ENCODE data around the gene LBX2. TPM values are rescaled to one million over a fixed set of nuclear protein-coding genes. Genes with fewer than 3 reads are reported as not detected.

LBX2 gene
- total and polyA plus RNA-seq, 10 of the 15 experiments (the other 5 are each of a cell fraction or from before 2014, with no cell fraction given), result 0.08 to 4.0 (median 0.27) TPM

DNA sequence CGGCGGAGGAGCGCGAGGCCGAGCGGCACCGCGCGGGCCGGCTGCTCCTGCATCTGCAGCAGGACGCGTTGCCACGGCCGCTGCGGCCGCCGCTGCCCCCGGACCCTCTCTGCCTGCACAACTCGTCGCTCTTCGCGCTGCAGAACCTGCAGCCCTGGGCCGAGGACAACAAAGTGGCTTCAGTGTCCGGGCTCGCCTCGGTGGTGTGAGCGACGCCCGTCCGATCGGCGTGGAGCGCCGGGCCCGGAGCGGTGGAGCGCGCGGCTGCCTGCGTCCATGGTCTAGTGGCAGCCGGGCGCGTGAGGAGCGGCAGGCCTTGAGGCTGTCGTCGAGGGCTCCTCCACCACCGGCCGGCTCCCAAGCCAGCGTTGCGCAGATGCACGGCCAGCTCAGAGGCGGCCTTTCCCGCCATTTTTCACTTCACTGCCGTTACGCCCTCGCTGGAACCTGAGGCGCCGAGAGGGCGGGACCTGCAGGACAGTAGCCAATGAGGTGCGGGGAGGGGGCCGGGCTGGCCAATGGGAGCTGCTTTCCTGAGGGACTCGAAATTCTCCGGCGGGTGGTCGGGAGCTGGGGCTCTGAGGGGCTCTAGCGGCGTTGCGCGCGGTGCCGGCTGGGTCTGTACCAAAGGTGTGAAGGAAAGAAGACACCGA is 16.7 kb upstream of the LBX2 start:
- peaks cover 13% of the 10 kb centered on the region; the same call in 1 of the 2 replicates for H3K4me1 ChIP-seq (ENCODE audit: control insufficient read depth, insufficient read depth, low read length)
- no TSS peak for BruUV-seq (replicated peaks)
- SMC1A ChIA-PET (ENCODE audit: uncharacterized antibody, unreplicated experiment), result interaction anchor here (1.5 kb wide), 1 partner anchor 15 kb away, joined by 3 read pairs; no protein-coding TSS in a partner anchor
- peak overlapping the region; percentile 31; the same call in 1 of the 2 replicates for H3K4me3 ChIP-seq
- H3K4me2 ChIP-seq (ENCODE audit: control insufficient read depth, insufficient read depth), result peak overlapping the region; percentile 96
- ATAC-seq (peak; percentile 70), FAIRE-seq (no peak), DNase-seq (ENCODE audit: low read depth, low spot score) (no peak)
- no peaks in the 10 kb centered on the region for H4K20me1 ChIP-seq (ENCODE audit: control insufficient read depth, insufficient read depth)
- POLR2A ChIA-PET, result interaction anchor here (1.2 kb wide), 1 partner anchor 12 kb away, joined by 3 read pairs; no protein-coding TSS in a partner anchor
- H3K9ac ChIP-seq (ENCODE audit: control insufficient read depth, insufficient read depth, low read length), result no peak overlapping the region
- in situ Hi-C loops (cut with MboI), result no loop called here
- 44% methylated on average over 50 of the region's 72 CpGs for WGBS (ENCODE audit: insufficient coverage, insufficient replicate concordance, low lambda C conversion rate, missing lambda C conversion rate)
- H3K36me3 ChIP-seq (ENCODE audit: control insufficient read depth in 2 of 2, insufficient read depth in 2 of 2, low read length in 1 of 2), result no peaks in the 10 kb centered on the region
- H2AFZ ChIP-seq (ENCODE audit: control insufficient read depth, low read depth, low read length), result peak overlapping the region; percentile 69
- no peak overlapping the region for H3K27ac ChIP-seq (ENCODE audit: control insufficient read depth, insufficient read depth)
- H3K9me3 ChIP-seq (replicated peaks; ENCODE audit: control insufficient read depth, insufficient read depth, low read length), result no peaks in the 10 kb centered on the region; the same call in 2 of the 3 replicates
- intact Hi-C loops (cut with micrococcal nuclease; ENCODE audit: unreplicated experiment), result no loop called here
- peaks cover 18 to 31% of the 10 kb centered on the region in 2 experiments for H3K27me3 ChIP-seq (replicated peaks in 1 of 2; ENCODE audit: control insufficient read depth in 2 of 2, insufficient read depth in 2 of 2, low read length in 1 of 2)
- RAD21 ChIA-PET (ENCODE audit: unreplicated experiment), result no interaction called here
- no peaks in the 10 kb centered on the region for H3K79me2 ChIP-seq (ENCODE audit: control insufficient read depth, insufficient read depth, low read length)
- CTCF ChIA-PET, result no interaction called here
- TF ChIP-seq CREB1 (IDR thresholded peaks at IDR 0.05; ENCODE audit: low read depth), result 0 out of 2 replicates have a peak, but pooled peaks have one; percentile 19
- TF ChIP-seq RFX5 (IDR thresholded peaks at IDR 0.05; ENCODE audit: low read depth, low read length), result no peak
- no peak for TF ChIP-seq TARDBP (IDR thresholded peaks at IDR 0.05; ENCODE audit: borderline replicate concordance)
- TF ChIP-seq NFXL1 (IDR thresholded peaks at IDR 0.05; ENCODE audit: borderline replicate concordance), result no peak
- no peak for TF ChIP-seq BCLAF1 (IDR thresholded peaks at IDR 0.05)
- TF ChIP-seq BMI1 (IDR thresholded peaks at IDR 0.05; ENCODE audit: borderline replicate concordance), result no peak
- TF ChIP-seq NFYA (IDR thresholded peaks at IDR 0.05; ENCODE audit: borderline replicate concordance, low read depth, low read length), result no peak
- TF ChIP-seq KAT2A (conservative IDR thresholded peaks at IDR 0.05; ENCODE audit: control insufficient read depth, low read depth, low read length), result no peak
- TF ChIP-seq CHD2 (IDR thresholded peaks at IDR 0.05; ENCODE audit: borderline replicate concordance, low read depth, low read length), result no peak
- no peak for TF ChIP-seq IRF5 (IDR thresholded peaks at IDR 0.05; ENCODE audit: borderline replicate concordance)
- TF ChIP-seq ZZZ3 (IDR thresholded peaks at IDR 0.05; ENCODE audit: control insufficient read depth, insufficient read length, low read depth), result no peak
- TF ChIP-seq ZBED1 (IDR thresholded peaks at IDR 0.05; ENCODE audit: borderline replicate concordance), result no peak
- no peak for TF ChIP-seq CBX5 (IDR thresholded peaks at IDR 0.05; ENCODE audit: low read depth)
- TF ChIP-seq, protein P1, sequence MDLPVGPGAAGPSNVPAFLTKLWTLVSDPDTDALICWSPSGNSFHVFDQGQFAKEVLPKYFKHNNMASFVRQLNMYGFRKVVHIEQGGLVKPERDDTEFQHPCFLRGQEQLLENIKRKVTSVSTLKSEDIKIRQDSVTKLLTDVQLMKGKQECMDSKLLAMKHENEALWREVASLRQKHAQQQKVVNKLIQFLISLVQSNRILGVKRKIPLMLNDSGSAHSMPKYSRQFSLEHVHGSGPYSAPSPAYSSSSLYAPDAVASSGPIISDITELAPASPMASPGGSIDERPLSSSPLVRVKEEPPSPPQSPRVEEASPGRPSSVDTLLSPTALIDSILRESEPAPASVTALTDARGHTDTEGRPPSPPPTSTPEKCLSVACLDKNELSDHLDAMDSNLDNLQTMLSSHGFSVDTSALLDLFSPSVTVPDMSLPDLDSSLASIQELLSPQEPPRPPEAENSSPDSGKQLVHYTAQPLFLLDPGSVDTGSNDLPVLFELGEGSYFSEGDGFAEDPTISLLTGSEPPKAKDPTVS (IDR thresholded peaks at IDR 0.05; ENCODE audit: low read depth, low read length), result no peak
